Epidermal melanocyte (primary cell): ENCODE measurements around the gene GSG1L.

Experiments
- DNase-seq: peaks from one replicate; pipeline ENCODE4 v3.0.0; 2011; ENCODE audit warnings: low spot score; ENCODE audit not compliant: insufficient read length

GSG1L gene

DNA sequence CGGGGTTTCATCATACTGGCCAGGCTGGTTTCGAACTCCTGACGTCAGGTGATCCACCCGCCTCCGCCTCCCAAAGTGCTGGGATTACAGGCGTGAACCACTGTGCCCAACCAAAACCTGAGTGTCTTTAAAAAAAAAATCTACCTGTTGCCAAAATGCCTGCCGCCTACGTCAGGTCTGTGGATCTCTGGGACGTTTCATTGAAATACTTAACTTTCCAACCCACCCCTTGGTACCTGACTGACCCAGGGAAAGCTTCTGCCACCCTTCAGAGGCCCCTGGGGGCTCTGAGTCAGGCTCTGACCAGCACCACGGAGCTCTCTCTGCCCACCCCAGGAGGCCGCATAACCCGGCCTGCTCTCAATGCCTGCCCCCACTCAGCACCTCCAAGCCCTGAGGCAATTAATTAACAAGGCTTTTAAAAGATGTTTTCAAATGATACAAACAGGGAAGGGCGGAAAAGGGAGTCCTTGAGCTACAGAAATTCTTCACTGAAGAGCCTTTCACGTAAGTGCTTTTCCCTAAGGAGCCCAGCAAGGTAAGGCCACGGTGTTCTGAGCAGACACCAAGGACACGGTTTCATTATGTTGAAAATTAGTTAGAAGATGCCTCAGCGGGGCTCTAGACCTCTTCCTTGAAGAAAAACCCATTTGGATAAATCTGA lies 29.3 kb upstream of the GSG1L start:
- no peak for DNase-seq

DNA sequence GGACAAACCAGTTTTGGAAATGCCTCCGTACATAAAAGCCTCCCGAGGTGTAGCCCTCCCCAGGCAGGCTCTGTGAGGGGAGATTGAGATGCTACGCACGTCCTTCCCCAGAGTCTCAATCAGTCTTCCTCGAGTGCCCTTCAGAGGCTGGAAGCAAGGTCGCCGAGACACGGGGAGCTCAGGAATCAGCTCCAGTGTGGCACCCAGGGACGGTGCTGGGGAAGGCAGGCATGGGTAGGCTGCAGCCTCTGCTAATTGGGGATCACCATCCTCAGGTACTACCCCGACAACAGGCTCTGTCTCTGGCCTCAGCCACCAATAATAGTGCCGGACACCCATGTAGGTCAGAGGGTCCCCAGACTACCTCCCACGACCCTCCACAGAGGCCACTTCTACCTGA lies 28.1 kb upstream of the GSG1L start:
- no peak for DNase-seq

GRCh38 chr16:28090646-28091377 lies 27.3 kb upstream of the GSG1L start:
- no peak for DNase-seq

GRCh38 chr16:28089992-28090365 lies 26.5 kb upstream of the GSG1L start:
- DNase-seq: no peak

DNA sequence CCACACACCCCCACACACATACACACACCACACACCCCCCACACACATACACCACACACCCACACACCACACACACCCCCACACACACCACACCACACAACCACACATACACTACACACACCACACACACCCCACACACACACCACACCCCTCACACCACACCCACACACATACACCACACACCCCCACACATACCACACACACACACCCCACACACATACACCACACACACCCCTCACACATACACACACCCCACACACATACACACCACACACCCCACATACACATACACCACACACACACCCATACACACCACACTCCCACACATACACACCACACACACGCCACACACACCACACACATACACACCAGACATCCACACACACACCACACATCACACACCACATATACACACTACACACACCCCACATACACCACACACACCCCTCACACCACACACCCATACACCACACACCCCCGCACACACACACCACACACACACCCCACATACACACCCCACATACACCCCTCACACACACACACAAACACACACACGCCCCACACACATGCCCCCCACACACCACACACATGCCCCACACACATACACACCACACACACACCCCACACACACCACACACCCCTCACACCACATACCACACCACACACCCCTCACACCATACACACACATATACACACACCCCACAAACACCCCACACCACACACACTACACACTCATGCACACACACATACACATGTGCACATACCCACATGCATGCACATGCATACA lies 25.9 kb upstream of the GSG1L start:
- DNase-seq: no peak

GRCh38 chr16:28087675-28088300 lies 24.3 kb upstream of the GSG1L start:
- no peak for DNase-seq

DNA sequence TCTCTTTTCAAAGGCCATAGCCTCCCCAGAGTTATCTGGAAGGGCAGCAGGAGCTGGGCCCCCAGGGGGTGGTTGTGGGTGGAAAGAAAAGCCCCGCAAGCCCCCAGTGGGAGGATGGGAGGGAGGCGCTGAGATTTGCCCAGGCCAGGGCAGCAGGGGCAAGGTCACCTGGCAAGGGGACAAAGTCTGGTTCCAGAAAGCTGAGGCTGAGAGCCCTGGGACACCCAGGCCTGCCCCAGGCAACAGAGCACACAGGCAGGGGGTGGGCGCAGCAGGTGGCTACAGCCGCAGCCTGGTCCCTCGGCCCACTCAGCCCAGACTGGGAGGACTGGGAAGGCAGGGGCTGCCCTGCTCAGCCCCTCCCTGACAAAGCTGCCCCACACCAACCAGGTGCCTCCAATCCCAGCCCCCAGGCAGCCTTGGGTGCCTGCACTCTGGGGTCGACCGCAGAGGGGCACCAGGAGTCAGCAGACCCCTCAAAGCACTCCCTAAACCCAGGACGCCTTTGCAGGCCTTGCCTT lies 23.7 kb upstream of the GSG1L start:
- no peak for DNase-seq

DNA sequence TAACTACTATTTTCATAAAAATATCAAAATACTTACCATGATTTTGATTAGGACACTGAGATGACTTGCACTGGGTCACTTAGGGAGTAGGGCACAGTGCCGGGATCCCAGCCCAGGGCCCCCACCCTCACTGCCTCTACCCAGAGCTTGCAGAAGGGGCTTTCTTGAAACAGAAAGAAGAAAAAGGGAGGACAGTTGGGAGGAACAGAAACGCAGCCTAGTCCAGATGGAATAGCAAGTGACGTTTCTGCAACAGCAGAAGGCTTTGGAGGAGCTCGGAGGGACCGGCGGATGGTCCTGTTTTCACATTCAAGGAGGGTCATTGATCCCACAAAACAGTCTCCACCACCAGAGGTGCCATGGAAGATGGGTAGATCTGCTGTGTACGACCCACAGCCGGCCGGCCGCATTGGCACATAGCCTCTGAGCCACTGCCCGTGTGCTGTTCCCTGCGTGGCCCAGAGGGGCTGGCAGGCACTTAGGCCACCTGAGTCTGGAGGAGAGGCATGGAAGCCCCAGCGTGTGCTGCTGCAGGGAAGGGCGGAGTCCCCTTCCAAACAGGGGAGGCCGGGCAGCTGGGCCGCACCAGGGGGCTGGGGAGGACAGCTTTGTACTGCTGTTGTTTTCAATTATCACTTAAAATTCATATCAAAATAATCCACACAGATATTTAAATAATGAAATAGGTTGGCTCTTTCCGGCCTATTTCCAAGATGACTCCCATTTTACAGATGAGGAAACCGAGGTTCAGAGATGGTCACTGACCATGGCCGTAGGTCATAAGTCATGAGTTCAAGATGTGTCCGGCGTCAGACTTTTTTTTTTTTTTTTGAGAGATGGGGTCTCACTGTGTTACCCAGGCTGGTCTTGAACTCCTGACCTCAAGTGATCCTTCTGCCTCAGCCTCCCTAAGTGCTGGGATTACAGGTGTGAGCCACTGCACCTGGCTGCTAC lies 22.9 kb upstream of the GSG1L start:
- DNase-seq: no peak

DNA sequence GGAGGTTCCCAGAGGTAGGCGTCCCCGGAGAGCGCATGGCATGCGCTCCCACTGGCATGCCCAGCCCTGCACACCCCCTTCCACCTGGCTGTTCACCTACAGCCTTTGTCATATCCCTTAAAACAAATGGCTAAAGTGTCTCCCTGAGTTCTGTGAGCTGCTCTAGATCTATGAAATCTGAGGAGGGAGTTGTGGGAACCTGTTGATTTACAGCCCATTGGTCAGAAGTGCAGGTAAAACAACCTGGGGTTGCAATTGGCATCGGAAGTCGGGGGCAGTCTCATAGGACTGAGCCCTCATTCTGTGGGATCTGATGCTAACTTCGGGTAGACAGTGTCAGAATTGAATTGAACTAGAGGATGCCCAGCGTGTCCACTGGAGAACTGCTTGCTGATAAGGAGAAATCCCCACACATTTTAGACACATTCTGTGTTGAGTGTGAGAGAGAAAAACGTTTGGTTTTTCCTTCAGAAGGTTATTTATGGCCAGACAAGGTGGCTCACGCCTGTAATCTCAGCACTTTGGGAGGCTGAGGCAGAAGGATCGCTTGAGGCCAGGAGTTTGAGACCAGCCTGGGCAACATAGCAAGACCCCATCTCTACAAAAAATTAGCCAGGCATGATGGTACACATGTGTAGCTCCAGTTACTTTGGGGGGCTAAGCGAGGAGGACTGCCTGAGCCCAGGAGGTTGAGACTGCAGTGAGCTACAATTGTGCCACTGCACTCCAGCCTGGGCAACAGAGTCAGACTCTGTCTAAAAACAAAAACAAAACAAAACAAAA lies 22.1 kb upstream of the GSG1L start:
- no peak for DNase-seq

DNA sequence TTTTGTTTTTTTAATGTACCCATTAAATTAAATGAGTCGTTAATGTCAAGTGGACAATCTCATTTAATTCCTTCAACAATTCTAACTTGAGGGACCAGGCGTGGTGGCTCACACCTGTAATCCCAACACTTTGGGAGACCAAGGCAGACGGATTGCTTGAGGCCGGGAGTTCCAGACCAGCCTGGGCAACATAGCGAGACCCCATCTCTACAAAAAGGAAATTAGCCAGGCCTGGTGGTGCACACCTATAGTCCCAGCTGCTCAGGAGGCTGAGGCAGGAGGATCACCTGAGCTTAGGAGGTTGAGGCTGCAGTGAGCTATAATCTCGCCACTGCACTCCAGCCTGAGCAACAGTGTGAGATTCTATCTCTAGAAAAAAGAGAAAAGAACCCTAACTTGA lies 20.7 kb upstream of the GSG1L start:
- DNase-seq: no peak

- no peak for DNase-seq
These were observed 19.1 kb upstream of the GSG1L start for GRCh38 chr16:28082624-28083023.

- DNase-seq: no peak
These were observed 18.0 kb upstream of the GSG1L start for GRCh38 chr16:28081391-28081968.

- no peak for DNase-seq
These were observed 14.7 kb upstream of the GSG1L start for GRCh38 chr16:28078261-28078660.

DNA sequence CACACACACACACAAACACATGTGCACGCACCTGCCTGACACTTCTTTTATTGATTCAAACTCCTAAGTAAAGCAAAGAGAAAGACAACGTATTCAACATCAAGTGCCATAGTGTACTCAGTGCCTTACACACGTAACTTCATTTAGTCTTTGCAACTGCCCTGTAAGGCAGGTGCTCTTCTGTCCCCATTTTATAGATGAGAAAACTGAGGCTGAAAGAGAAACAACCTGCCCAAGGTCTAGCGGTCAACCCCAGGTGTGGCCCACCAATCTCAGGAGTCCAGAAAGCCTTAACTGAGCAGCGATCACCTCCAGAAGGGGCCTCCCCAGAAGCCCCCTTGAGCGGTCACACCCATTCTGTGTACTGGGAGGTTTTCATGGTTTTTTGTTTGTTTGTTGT lies 10.3 kb upstream of the GSG1L start:
- no peak for DNase-seq

- no peak for DNase-seq
These were observed 8.6 kb upstream of the GSG1L start for GRCh38 chr16:28072087-28072486.

GRCh38 chr16:28069971-28070794 lies 6.7 kb upstream of the GSG1L start:
- DNase-seq: no peak

DNA sequence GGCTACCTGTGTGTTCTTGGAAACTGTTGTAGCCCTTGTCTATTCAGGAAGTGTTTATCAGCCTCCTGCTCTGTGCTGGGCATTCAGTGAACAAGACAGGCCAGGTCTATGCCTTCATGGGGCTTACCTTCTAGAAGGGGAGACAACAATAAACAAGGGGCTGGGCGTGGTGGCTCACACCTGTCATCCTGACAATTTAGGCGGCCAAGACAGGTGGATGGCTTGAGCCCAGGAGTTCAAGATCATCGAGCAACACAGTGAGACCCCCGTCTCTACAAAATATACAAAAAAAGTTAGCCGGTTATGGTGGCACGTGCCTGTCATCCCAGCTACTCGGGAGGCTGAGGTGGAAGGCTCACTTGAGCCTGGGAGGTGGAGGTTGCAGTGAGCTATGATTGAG lies 5.5 kb upstream of the GSG1L start:
- DNase-seq: no peak

DNA sequence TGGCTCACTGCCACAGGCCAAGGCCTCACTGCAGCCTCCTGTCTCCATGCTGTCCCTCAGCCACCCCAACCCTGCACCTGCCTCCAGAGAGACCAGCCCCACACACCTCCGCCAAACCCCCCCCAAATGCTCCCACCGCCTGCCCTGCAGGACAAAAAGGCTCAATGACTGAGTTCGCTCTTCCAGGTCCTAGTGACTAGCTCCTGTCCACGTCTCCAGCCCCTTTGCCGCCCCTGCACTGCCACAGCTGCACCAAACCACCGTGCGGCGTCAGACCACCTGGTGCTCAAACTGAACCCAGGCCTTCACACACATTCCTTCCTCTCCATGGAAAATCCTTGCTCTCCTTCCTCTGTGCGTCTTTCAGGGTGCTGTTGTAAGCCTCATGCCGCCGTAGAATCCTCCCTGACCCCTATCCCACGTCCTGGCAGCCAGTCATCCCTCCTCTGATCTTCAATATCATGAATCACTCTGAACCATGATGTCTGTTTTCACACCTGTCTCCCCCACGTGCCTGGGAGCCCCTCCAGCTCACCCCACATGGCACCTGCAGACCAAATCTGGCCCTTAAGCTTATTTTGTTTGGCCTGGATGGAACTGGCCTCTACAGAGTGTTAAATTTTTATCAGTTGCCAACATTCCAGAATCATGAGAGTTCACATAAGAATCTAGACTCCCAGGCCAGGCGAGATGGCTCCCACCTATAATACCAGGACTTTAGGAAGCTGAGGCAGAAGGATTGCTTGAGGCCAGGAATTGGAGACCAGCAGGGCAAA lies 4.3 kb upstream of the GSG1L start:
- DNase-seq: no peak
